GM12878 (cell line): ENCODE data around the gene FREM2. TPM values are rescaled to one million over a fixed set of nuclear protein-coding genes. Genes with fewer than 3 reads are reported as not detected.

ENCODE experiments used
- ATAC-seq: fragments of 200-7000 bp; cut with Tn5 transposase; 3 replicates; pipeline ENCODE4 v1.9.1; 2020; ENCODE audit warnings: mild to moderate bottlenecking, moderate library complexity
- BruUV-seq: library from RNA; stranded (reverse); fragments of 400-500 nt; replicated peaks from 2 replicates; lab custom pipeline; 2021; lab: Mats Ljungman, UMichigan
- CTCF ChIA-PET: fragments of 300-600 bp; sonication (Branson Sonifier 250); formaldehyde crosslinking; extraction: SDS; loops from one replicate; lab custom pipeline; 2021; ENCODE audit warnings: inconsistent platforms; lab: Yijun Ruan, JAX
- POLR2A ChIA-PET: fragments of 350-600 bp; formaldehyde crosslinking; extraction: SDS; loops from one replicate; lab custom pipeline; 2021; ENCODE audit warnings: inconsistent platforms; lab: Charles Lee
- RAD21 ChIA-PET: fragments of 300-600 bp; sonication (Branson Sonifier 250); formaldehyde crosslinking; loops from one replicate; lab custom pipeline; 2023; ENCODE audit warnings: antibody characterized with exemption; ENCODE audit not compliant: unreplicated experiment; lab: Charles Lee
- SMC1A ChIA-PET: fragments of 300-600 bp; sonication (Branson Sonifier 250); formaldehyde crosslinking; loops from one replicate; lab custom pipeline; 2023; ENCODE audit not compliant: unreplicated experiment, uncharacterized antibody; lab: Charles Lee
- DNase-seq: peaks from one replicate; pipeline ENCODE4 v3.0.0-alpha.2; 2011; ENCODE audit warnings: low read depth, low spot score
- FAIRE-seq: peaks from 3 replicates; lab custom pipeline; 2011; peaks lifted over from hg19 to GRCh38; lab: Jason Lieb, UNC
- H2AFZ ChIP-seq: 2 replicates; pipeline ENCODE4 v1.6.0; 2011; ENCODE audit warnings: low read depth, low read length, control low read depth; ENCODE audit not compliant: control insufficient read depth
- H3K27ac ChIP-seq: 2 replicates; pipeline ENCODE4 v1.5.1; 2011; ENCODE audit warnings: control low read depth; ENCODE audit not compliant: control insufficient read depth, insufficient read depth
- H3K27me3 ChIP-seq, 2 experiments: replicated peaks in 1 of 2; 2 replicates each; pipeline versions ENCODE4 v1.6.0 to v1.6.1; 2011; ENCODE audit warnings: low read length in 1 of 2; ENCODE audit not compliant: control insufficient read depth in 2 of 2, insufficient read depth in 2 of 2
- H3K36me3 ChIP-seq, 2 experiments: 2 replicates each; pipeline ENCODE4 v1.5.1; 2011; ENCODE audit warnings: low read length in 1 of 2; ENCODE audit not compliant: control insufficient read depth in 2 of 2, insufficient read depth in 2 of 2
- H3K4me1 ChIP-seq: 2 replicates; pipeline ENCODE4 v1.6.1; 2011; ENCODE audit warnings: mild to moderate bottlenecking, low read length, moderate library complexity, mixed read lengths; ENCODE audit not compliant: control insufficient read depth, insufficient read depth
- H3K4me2 ChIP-seq: 2 replicates; pipeline ENCODE4 v1.6.0; 2011; ENCODE audit warnings: control low read depth; ENCODE audit not compliant: control insufficient read depth, insufficient read depth
- H3K4me3 ChIP-seq: fragments of 200-600 bp; sonication (generic); 2 replicates; pipeline ENCODE4 v1.5.1; 2016
- H3K79me2 ChIP-seq: 2 replicates; pipeline ENCODE4 v1.6.0; 2011; ENCODE audit warnings: low read length; ENCODE audit not compliant: control insufficient read depth, insufficient read depth
- H3K9ac ChIP-seq: 2 replicates; pipeline ENCODE4 v1.8.0; 2011; ENCODE audit warnings: low read length, control low read depth, mixed read lengths; ENCODE audit not compliant: control insufficient read depth, insufficient read depth
- H3K9me3 ChIP-seq: replicated peaks from 3 replicates; pipeline ENCODE4 v1.5.1; 2011; ENCODE audit warnings: mild to moderate bottlenecking, low read length; ENCODE audit not compliant: control insufficient read depth, insufficient read depth
- H4K20me1 ChIP-seq: 2 replicates; pipeline ENCODE4 v1.6.0; 2011; ENCODE audit not compliant: control insufficient read depth, insufficient read depth
- FOS ChIP-seq: IDR thresholded peaks from 3 replicates; pipeline ENCODE4 v1.6.1; 2011; ENCODE audit warnings: borderline replicate concordance; ENCODE audit not compliant: insufficient read length; ENCODE audit errors: extremely low read depth
- LARP7 ChIP-seq: fragments of 450-650 bp; IDR thresholded peaks from 2 replicates; pipeline ENCODE4 v1.6.1; 2017; ENCODE audit warnings: mild to moderate bottlenecking
- MYB ChIP-seq: fragments of 150-350 bp; IDR thresholded peaks from 2 replicates; pipeline ENCODE4 v1.6.1; 2014; ENCODE audit warnings: mild to moderate bottlenecking, low read depth, low read length, borderline replicate concordance
- NFIC ChIP-seq: IDR thresholded peaks from 2 replicates; pipeline ENCODE4 v1.6.1; 2012; ENCODE audit warnings: low read depth, mild to moderate bottlenecking, inconsistent platforms, low read length, moderate library complexity
- PAX5 ChIP-seq: IDR thresholded peaks from 2 replicates; pipeline ENCODE4 v1.6.1; 2011; ENCODE audit warnings: low read depth, low read length, borderline replicate concordance
- STAT1 ChIP-seq: fragments of 450-650 bp; conservative IDR thresholded peaks from 2 replicates; pipeline ENCODE4 v1.6.1; 2014; ENCODE audit warnings: antibody characterized with exemption, mild to moderate bottlenecking
- WGBS: methylation state at CpG from one replicate; pipeline ENCODE4 v1.1.6; 2016; ENCODE audit warnings: low lambda C conversion rate; ENCODE audit not compliant: insufficient replicate concordance, insufficient coverage; ENCODE audit errors: missing lambda C conversion rate; 5-methylcytosine and 5-hydroxymethylcytosine counted together
- in situ Hi-C: fragments of 300-500 bp; cut with MboI; formaldehyde crosslinking; loops from 9 replicates; pipeline ENCODE4 v1.14.3; 2018; ENCODE audit warnings: mixed read lengths
- intact Hi-C: fragments of 100-400 bp; cut with micrococcal nuclease; formaldehyde crosslinking; loops from one replicate; pipeline ENCODE4 v1.14.2; 2022; ENCODE audit not compliant: unreplicated experiment
- polyA plus RNA-seq, 11 experiments: library from polyadenylated mRNA; depleted of rRNA in 4 of 11; unstranded in 6 of 11; stranded (reverse) in 5 of 11; fragments of >200 nt; fragmentation: Nextera tagmentation in 4 of 11; fragmentation: Illumina TruSeq in 1 of 11; extraction: Ambion mirVana in 4 of 11; extraction: Trizol in 1 of 11; gene quantifications; 1 replicate in 1 of 11; 2 replicates in 10 of 11; pipeline versions ENCODE4 v1.2.1 to v1.2.3, GENCODE V29; 2011 to 2016; ENCODE audit warnings: inconsistent platforms in 2 of 11, missing spikeins in 2 of 11, low read depth in 1 of 11
- total RNA-seq, 4 experiments: library from RNA; depleted of rRNA in 3 of 4; stranded (reverse); fragments of >200 nt in 3 of 4; fragmentation: Illumina TruSeq in 1 of 4; extraction: Trizol in 1 of 4; gene quantifications; 2 replicates each; pipeline versions ENCODE4 v1.2.1 to v1.2.3, GENCODE V29; 2013 to 2021
- TF ChIP-seq, protein P1 (sequence below): fragments of 450-650 bp; conservative IDR thresholded peaks from 2 replicates; pipeline ENCODE4 v1.6.1; 2017; ENCODE audit warnings: mild to moderate bottlenecking, moderate library complexity

FREM2 gene
- total and polyA plus RNA-seq, 10 of the 15 experiments (the other 5 are each of a cell fraction or from before 2014, with no cell fraction given) = 0.02 to 0.12 (median 0.05) TPM; not detected in 2

DNA sequence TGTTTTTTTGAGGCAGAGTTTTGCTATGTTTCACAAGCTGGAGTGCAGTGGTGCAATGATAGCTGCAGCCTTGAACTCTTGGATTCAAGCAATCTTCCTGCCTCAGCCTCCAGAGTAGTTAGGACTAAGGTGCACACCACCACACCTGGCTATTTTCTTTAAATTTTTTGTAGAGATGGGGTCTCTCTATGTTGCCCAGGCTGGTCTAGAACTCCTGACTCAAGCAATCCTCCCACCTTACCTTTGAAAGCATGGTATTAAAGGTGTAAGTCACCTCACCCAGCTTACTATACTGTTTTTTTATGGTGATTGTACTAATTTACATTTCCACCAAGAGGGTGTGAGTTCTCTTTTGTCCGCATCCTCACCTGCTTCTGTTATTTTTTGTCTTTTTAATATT, 110.0 kb downstream of the FREM2 start:
- 48% methylated on average over 1 of the region's 1 CpG for WGBS
- TF ChIP-seq LARP7 (no peak), MYB (no peak), FOS (no peak), NFIC (no peak), PAX5 (no peak), STAT1 (no peak)
- TF ChIP-seq, protein P1, sequence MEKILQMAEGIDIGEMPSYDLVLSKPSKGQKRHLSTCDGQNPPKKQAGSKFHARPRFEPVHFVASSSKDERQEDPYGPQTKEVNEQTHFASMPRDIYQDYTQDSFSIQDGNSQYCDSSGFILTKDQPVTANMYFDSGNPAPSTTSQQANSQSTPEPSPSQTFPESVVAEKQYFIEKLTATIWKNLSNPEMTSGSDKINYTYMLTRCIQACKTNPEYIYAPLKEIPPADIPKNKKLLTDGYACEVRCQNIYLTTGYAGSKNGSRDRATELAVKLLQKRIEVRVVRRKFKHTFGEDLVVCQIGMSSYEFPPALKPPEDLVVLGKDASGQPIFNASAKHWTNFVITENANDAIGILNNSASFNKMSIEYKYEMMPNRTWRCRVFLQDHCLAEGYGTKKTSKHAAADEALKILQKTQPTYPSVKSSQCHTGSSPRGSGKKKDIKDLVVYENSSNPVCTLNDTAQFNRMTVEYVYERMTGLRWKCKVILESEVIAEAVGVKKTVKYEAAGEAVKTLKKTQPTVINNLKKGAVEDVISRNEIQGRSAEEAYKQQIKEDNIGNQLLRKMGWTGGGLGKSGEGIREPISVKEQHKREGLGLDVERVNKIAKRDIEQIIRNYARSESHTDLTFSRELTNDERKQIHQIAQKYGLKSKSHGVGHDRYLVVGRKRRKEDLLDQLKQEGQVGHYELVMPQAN = no peak
- Histone ChIP-seq H3K4me1 (no peaks in the 10 kb centered on the region), H3K27ac (no peak overlapping the region), H3K36me3 (no peaks in the 10 kb centered on the region), H2AFZ (no peak overlapping the region), H3K9me3 (no peaks in the 10 kb centered on the region; the same call in 2 of the 3 replicates), H3K4me2 (no peak overlapping the region), H3K79me2 (no peaks in the 10 kb centered on the region), H4K20me1 (no peaks in the 10 kb centered on the region), H3K9ac (no peak overlapping the region), H3K4me3 (no peak overlapping the region), H3K27me3 (no peaks in the 10 kb centered on the region)
- in situ Hi-C loops = no loop called here
- intact Hi-C loops = no loop called here
- ChIA-PET SMC1A (no interaction called here), RAD21 (no interaction called here), POLR2A (no interaction called here), CTCF (no interaction called here)
- no TSS peak for BruUV-seq
- DNase-seq (no peak), FAIRE-seq (no peak), ATAC-seq (no peak)
